Uterus (tissue), 2 donors: Measurements from ENCODE around the gene TMEM132C.

Experiments
- POLR2A ChIP-seq, 2 donors: fragments of 450-650 bp; IDR thresholded peaks; one replicate each; pipeline ENCODE4 v1.6.1; 2016; ENCODE audit warnings: antibody characterized with exemption in 2 of 2, mild to moderate bottlenecking in 1 of 2, moderate library complexity in 1 of 2
- TF ChIP-seq, protein P1 (sequence below), 4 experiments: fragments of 200-600 bp in 2 of 4; fragments of 450-650 bp in 2 of 4; sonication (generic) in 2 of 4; IDR thresholded peaks; one replicate each; pipeline ENCODE4 v1.5.1; 2016 to 2019; ENCODE audit warnings: antibody characterized with exemption in 4 of 4, mild to moderate bottlenecking in 2 of 4, moderate library complexity in 1 of 4

GRCh38 chr12:128513331-128513730 lies 246.4 kb downstream of the TMEM132C start:
- TF ChIP-seq, protein P1, sequence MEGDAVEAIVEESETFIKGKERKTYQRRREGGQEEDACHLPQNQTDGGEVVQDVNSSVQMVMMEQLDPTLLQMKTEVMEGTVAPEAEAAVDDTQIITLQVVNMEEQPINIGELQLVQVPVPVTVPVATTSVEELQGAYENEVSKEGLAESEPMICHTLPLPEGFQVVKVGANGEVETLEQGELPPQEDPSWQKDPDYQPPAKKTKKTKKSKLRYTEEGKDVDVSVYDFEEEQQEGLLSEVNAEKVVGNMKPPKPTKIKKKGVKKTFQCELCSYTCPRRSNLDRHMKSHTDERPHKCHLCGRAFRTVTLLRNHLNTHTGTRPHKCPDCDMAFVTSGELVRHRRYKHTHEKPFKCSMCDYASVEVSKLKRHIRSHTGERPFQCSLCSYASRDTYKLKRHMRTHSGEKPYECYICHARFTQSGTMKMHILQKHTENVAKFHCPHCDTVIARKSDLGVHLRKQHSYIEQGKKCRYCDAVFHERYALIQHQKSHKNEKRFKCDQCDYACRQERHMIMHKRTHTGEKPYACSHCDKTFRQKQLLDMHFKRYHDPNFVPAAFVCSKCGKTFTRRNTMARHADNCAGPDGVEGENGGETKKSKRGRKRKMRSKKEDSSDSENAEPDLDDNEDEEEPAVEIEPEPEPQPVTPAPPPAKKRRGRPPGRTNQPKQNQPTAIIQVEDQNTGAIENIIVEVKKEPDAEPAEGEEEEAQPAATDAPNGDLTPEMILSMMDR (IDR thresholded peaks at IDR 0.05), result no peak
- TF ChIP-seq POLR2A (IDR thresholded peaks at IDR 0.05), result no peak
